ENCODE measurements around the gene DYTN. TPM values are rescaled to one million over a fixed set of nuclear protein-coding genes. Genes with fewer than 3 reads are reported as not detected.

The DYTN gene
- total and polyA plus RNA-seq, 2 donors (not counting 3 experiments of a cell fraction or from before 2014, with no cell fraction given) = 0.06 to 0.62 TPM

DNA sequence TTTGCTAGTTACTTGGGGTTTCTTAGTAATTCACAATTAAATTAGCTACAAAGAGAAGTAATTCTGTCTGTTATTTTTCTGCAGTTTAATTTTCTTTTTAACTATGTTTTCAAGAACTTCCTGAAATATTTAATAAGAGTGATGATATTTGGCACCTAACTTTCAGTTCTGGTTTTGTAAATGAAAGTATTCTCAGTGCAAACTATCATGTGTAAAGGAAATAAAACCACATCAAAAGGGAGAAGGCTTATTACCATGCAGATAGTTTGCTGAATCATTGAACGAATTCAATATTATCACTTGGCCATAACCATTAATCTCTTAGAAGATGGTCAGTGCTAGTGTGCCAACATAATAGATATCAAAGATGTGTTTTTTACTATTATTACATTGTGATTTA lies 29.2 kb downstream of the DYTN start:
- Histone ChIP-seq H3K9me1 (replicated peaks; ENCODE audit: control insufficient read depth, extremely low read depth, insufficient read depth, low read length) (no peaks in the 10 kb centered on the region), H3K9me3 (replicated peaks; ENCODE audit: control insufficient read depth, insufficient read depth, low read length) (no peaks in the 10 kb centered on the region), H3K27me3 (ENCODE audit: control insufficient read depth in 2 of 2, insufficient read depth in 2 of 2, low read length in 2 of 2) (no peaks in the 10 kb centered on the region), H3K4me3 (replicated peaks in 1 of 3; ENCODE audit: insufficient read depth in 1 of 3, low read depth in 1 of 3, low read length in 3 of 3) (no peak overlapping the region), H4K20me1 (replicated peaks; ENCODE audit: control insufficient read depth, extremely low read depth, insufficient read depth, low read length) (no peaks in the 10 kb centered on the region), H3K9ac (replicated peaks; ENCODE audit: extremely low read depth, insufficient read depth, low read length) (no peak overlapping the region), H3K4me1 (ENCODE audit: control insufficient read depth, extremely low read depth, insufficient read depth, low read length) (no peaks in the 10 kb centered on the region), H3K36me3 (ENCODE audit: control insufficient read depth in 2 of 2, extremely low read depth in 1 of 2, insufficient read depth in 2 of 2, low read length in 2 of 2) (no peaks in the 10 kb centered on the region), H3K27ac (ENCODE audit: insufficient read depth, low read depth, low read length) (no peak overlapping the region), H3K79me2 (ENCODE audit: control insufficient read depth, insufficient read depth, low read length) (no peaks in the 10 kb centered on the region), H2AFZ (ENCODE audit: low read depth, low read length) (no peak overlapping the region), H3K4me2 (ENCODE audit: insufficient read depth, low read length) (no peak overlapping the region)
- intact Hi-C loops (cut with micrococcal nuclease) (no loop called here), dilution Hi-C loops (cut with MboI; ENCODE audit: extremely low pct_ligation_motif_present, low sequenced_read_pairs) (no loop called here)
- no peak for FAIRE-seq
- POLR2A ChIA-PET = no interaction called here
- CTCF ChIA-PET = interaction anchor here (1.4 kb wide), 1 partner anchor 49 kb away, joined by 3 read pairs; no protein-coding TSS in a partner anchor
- DNase-seq (ENCODE audit: low read depth, low spot score) = no peak
- BruUV-seq (replicated peaks) = no TSS peak
- TF ChIP-seq EZH2 (IDR thresholded peaks at IDR 0.05; ENCODE audit: borderline replicate concordance, low read depth, low read length, severe bottlenecking) (no peak), POLR2A (IDR thresholded peaks at IDR 0.05; ENCODE audit: low read depth, low read length) (no peak), MYC (IDR thresholded peaks at IDR 0.05; ENCODE audit: low read depth, low read length) (no peak), GATA2 (IDR thresholded peaks at IDR 0.05; ENCODE audit: insufficient read depth, insufficient read length, low read depth, low read length) (no peak), JUN (IDR thresholded peaks at IDR 0.05; ENCODE audit: borderline replicate concordance, insufficient read depth, insufficient read length, low read depth) (no peak), FOS (IDR thresholded peaks at IDR 0.05; ENCODE audit: borderline replicate concordance, insufficient read depth, low read length) (no peak), POLR2AphosphoS5 (IDR thresholded peaks at IDR 0.05; ENCODE audit: insufficient read depth, low read depth, low read length) (no peak)
- TF ChIP-seq, protein P1, sequence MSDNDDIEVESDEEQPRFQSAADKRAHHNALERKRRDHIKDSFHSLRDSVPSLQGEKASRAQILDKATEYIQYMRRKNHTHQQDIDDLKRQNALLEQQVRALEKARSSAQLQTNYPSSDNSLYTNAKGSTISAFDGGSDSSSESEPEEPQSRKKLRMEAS (IDR thresholded peaks at IDR 0.05; ENCODE audit: insufficient read depth, insufficient read length) = no peak
- TF ChIP-seq, protein P2, sequence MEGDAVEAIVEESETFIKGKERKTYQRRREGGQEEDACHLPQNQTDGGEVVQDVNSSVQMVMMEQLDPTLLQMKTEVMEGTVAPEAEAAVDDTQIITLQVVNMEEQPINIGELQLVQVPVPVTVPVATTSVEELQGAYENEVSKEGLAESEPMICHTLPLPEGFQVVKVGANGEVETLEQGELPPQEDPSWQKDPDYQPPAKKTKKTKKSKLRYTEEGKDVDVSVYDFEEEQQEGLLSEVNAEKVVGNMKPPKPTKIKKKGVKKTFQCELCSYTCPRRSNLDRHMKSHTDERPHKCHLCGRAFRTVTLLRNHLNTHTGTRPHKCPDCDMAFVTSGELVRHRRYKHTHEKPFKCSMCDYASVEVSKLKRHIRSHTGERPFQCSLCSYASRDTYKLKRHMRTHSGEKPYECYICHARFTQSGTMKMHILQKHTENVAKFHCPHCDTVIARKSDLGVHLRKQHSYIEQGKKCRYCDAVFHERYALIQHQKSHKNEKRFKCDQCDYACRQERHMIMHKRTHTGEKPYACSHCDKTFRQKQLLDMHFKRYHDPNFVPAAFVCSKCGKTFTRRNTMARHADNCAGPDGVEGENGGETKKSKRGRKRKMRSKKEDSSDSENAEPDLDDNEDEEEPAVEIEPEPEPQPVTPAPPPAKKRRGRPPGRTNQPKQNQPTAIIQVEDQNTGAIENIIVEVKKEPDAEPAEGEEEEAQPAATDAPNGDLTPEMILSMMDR (IDR thresholded peaks at IDR 0.05; ENCODE audit: extremely low read depth in 1 of 2, insufficient read depth in 1 of 2, low read depth in 1 of 2, low read length in 2 of 2) = no peak

All from endothelial cell of umbilical vein (primary cell).